ENCODE results near the gene CHAMP1. TPM values are rescaled to one million over a fixed set of nuclear protein-coding genes. Genes with fewer than 3 reads are reported as not detected.

CHAMP1 gene
- total and polyA plus RNA-seq, 2 of the 13 experiments (the other 11 are each of a cell fraction or from before 2014, with no cell fraction given), result 8.4 to 9.7 TPM

DNA sequence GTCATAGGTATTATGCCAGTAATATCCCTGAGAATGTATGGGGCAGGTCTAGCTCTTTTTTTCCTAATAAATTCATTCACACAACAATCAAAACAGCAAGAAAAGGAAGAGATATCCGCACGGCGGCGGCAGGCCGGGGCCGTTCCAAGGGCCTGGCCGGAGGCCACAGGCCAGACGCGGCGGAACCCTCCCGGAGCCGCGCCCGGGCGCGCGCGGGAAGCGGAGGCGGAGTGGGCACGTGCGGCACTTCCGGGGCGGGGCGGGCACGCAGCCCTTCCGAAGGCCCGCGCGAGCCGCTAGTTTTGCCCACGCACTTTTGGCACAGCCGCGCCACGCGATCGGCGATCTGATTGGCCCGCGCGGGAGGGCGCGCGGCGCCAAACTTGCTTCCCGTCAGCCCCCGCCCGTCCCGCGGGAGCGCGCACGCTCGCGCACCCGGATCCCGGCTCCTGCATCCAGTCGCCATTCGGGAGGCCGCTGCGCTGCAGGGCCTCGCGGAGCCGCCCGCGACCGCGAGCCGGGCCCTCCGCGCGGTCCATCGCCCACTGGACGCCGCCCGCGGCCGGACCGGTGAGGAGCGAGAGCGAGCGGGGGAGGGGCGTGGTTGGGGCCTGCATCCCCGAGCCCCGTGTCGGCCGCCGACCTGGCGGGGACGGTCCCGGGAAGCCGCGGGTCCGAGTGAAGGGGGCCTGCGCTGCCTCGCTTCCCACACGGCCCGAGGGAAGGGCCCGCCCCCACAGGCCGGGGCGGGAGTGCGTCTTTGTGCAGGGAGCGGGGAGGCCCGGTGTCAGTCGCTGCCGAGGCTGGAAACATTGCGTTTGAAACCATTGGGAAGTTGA is at the start of gene CHAMP1 (continued):
- TF ChIP-seq XBP1 (CRISPR knock-in tag; IDR thresholded peaks at IDR 0.05) (no peak), TRIM22 (IDR thresholded peaks at IDR 0.05) (no peak), POLR2A (IDR thresholded peaks at IDR 0.05; ENCODE audit: insufficient read depth in 1 of 2, low read depth in 2 of 2, low read length in 2 of 2) (peak; percentile 91), PREB (CRISPR knock-in tag; IDR thresholded peaks at IDR 0.05) (0 out of 2 replicates have a peak, but pooled peaks have one; percentile 52), TBL1XR1 (IDR thresholded peaks at IDR 0.05; ENCODE audit: borderline replicate concordance, low read length, partially characterized antibody) (no peak), ZNF317 (CRISPR knock-in tag; IDR thresholded peaks at IDR 0.05) (no peak), IRX3 (CRISPR knock-in tag; IDR thresholded peaks at IDR 0.05; ENCODE audit: borderline replicate concordance, low read depth) (0 out of 2 replicates have a peak, but pooled peaks have one; percentile 54), NFE2L1 (CRISPR knock-in tag; IDR thresholded peaks at IDR 0.05; ENCODE audit: borderline replicate concordance) (no peak), PHF5A (CRISPR knock-in tag; IDR thresholded peaks at IDR 0.05; ENCODE audit: low read depth, unreplicated experiment) (no peak), ATF4 (CRISPR knock-in tag; IDR thresholded peaks at IDR 0.05) (peak in 1 of 2 experiments; percentile 69; a peak in 2 of 4 replicates), ZNF660 (CRISPR knock-in tag; IDR thresholded peaks at IDR 0.05; ENCODE audit: borderline replicate concordance, low read depth) (no peak), BHLHE40 (IDR thresholded peaks at IDR 0.05; ENCODE audit: low read length) (peak; percentile 99), ZBTB7B (CRISPR knock-in tag; IDR thresholded peaks at IDR 0.05) (no peak), ISX (CRISPR knock-in tag; conservative IDR thresholded peaks at IDR 0.05) (0 out of 2 replicates have a peak, but pooled peaks have one; percentile 87)
- TF ChIP-seq, protein P1, sequence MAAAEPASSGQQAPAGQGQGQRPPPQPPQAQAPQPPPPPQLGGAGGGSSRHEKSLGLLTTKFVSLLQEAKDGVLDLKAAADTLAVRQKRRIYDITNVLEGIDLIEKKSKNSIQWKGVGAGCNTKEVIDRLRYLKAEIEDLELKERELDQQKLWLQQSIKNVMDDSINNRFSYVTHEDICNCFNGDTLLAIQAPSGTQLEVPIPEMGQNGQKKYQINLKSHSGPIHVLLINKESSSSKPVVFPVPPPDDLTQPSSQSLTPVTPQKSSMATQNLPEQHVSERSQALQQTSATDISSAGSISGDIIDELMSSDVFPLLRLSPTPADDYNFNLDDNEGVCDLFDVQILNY (CRISPR knock-in tag; conservative IDR thresholded peaks at IDR 0.05), result peak; percentile 95
- TF ChIP-seq, protein P2, sequence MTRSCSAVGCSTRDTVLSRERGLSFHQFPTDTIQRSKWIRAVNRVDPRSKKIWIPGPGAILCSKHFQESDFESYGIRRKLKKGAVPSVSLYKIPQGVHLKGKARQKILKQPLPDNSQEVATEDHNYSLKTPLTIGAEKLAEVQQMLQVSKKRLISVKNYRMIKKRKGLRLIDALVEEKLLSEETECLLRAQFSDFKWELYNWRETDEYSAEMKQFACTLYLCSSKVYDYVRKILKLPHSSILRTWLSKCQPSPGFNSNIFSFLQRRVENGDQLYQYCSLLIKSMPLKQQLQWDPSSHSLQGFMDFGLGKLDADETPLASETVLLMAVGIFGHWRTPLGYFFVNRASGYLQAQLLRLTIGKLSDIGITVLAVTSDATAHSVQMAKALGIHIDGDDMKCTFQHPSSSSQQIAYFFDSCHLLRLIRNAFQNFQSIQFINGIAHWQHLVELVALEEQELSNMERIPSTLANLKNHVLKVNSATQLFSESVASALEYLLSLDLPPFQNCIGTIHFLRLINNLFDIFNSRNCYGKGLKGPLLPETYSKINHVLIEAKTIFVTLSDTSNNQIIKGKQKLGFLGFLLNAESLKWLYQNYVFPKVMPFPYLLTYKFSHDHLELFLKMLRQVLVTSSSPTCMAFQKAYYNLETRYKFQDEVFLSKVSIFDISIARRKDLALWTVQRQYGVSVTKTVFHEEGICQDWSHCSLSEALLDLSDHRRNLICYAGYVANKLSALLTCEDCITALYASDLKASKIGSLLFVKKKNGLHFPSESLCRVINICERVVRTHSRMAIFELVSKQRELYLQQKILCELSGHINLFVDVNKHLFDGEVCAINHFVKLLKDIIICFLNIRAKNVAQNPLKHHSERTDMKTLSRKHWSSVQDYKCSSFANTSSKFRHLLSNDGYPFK (CRISPR knock-in tag; IDR thresholded peaks at IDR 0.05; ENCODE audit: borderline replicate concordance), result 0 out of 2 replicates have a peak, but pooled peaks have one; percentile 33
- TF ChIP-seq, protein P3, sequence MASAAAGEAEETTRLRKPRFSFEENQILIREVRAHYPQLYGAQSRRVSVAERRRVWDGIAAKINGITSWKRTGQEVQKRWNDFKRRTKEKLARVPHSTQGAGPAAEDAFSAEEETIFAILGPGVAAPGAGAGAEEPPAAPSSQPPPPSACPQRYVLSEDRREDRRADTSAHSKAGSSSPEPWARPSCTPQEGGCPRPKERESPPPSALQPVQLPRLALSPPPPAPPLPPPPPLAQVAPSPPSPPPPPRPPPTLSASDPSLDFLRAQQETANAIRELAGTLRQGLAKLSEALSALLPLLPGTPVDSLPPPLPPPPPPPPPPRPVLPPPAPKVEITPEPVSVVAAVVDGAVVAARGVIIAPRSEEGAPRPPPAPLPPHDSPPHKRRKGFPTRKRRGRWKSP (CRISPR knock-in tag; IDR thresholded peaks at IDR 0.05), result peak; percentile 81; the same call in 1 of the 2 replicates
- TF ChIP-seq, protein P4, sequence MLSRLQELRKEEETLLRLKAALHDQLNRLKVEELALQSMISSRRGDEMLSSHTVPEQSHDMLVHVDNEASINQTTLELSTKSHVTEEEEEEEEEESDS (CRISPR knock-in tag; IDR thresholded peaks at IDR 0.05; ENCODE audit: borderline replicate concordance), result peak; percentile 91
